IMR-90 (cell line): ENCODE measurements around the gene AP3B1. TPM values are rescaled to one million over a fixed set of nuclear protein-coding genes. Genes with fewer than 3 reads are reported as not detected.
A peak's percentile ranks its signal among the peaks of the same experiment; 100 is the strongest.

Experiments used
- ATAC-seq: fragments of 200-7000 bp; cut with Tn5 transposase; 2 replicates; pipeline ENCODE4 v1.9.1; 2020; ENCODE audit warnings: low read depth, mild to moderate bottlenecking, moderate library complexity
- BruUV-seq: library from RNA; stranded (reverse); fragments of 400-500 nt; replicated peaks from 2 replicates; lab custom pipeline; 2021; lab: Mats Ljungman, UMichigan
- CTCF ChIA-PET: fragments of 300-600 bp; formaldehyde crosslinking; extraction: SDS; loops from one replicate; lab custom pipeline; 2021; ENCODE audit warnings: antibody characterized with exemption; lab: Yijun Ruan, JAX
- POLR2A ChIA-PET: fragments of 300-600 bp; sonication (Branson Sonifier 250); formaldehyde crosslinking; loops from one replicate; lab custom pipeline; 2022; ENCODE audit warnings: antibody characterized with exemption; ENCODE audit not compliant: unreplicated experiment; lab: Charles Lee
- DNase-seq: peaks from one replicate; pipeline ENCODE4 v3.0.0; 2013
- H2AFZ ChIP-seq: replicated peaks from 2 replicates; pipeline ENCODE3; 2013; ENCODE audit warnings: low read length, mild to moderate bottlenecking; ENCODE audit not compliant: poor library complexity
- H2AK5ac ChIP-seq: 2 replicates; pipeline ENCODE4 v1.6.1; 2013; ENCODE audit warnings: low read depth, low read length, inconsistent platforms
- H2AK9ac ChIP-seq: replicated peaks from 2 replicates; pipeline ENCODE3; 2013; ENCODE audit warnings: mild to moderate bottlenecking, low read depth, low read length, moderate library complexity; ENCODE audit not compliant: poor library complexity
- H2BK120ac ChIP-seq: 2 replicates; pipeline ENCODE4 v1.6.1; 2013; ENCODE audit warnings: low read depth, low read length, inconsistent platforms
- H2BK15ac ChIP-seq: 3 replicates; pipeline ENCODE4 v1.6.1; 2013; ENCODE audit warnings: low read depth, low read length, inconsistent platforms
- H2BK20ac ChIP-seq: 2 replicates; pipeline ENCODE4 v1.6.1; 2013; ENCODE audit warnings: low read depth, mild to moderate bottlenecking, inconsistent platforms, low read length, moderate library complexity
- H2BK5ac ChIP-seq: 2 replicates; pipeline ENCODE4 v1.6.1; 2013; ENCODE audit warnings: mild to moderate bottlenecking, low read depth, low read length, inconsistent platforms; ENCODE audit not compliant: poor library complexity, severe bottlenecking
- H3K14ac ChIP-seq: replicated peaks from 2 replicates; pipeline ENCODE4 v1.6.1; 2013; ENCODE audit warnings: low read depth, low read length, inconsistent platforms
- H3K18ac ChIP-seq: 2 replicates; pipeline ENCODE4 v1.6.1; 2013; ENCODE audit warnings: low read depth, low read length, control low read depth
- H3K23ac ChIP-seq: 2 replicates; pipeline ENCODE4 v1.6.1; 2013; ENCODE audit warnings: low read depth, low read length, inconsistent platforms
- H3K27ac ChIP-seq: 2 replicates; pipeline ENCODE4 v1.5.1; 2013; ENCODE audit warnings: mild to moderate bottlenecking, control low read depth, low read length; ENCODE audit not compliant: insufficient read depth
- H3K27me3 ChIP-seq: 2 replicates; pipeline ENCODE4 v1.6.1; 2013; ENCODE audit warnings: low read length; ENCODE audit not compliant: control insufficient read depth, insufficient read depth
- H3K36me3 ChIP-seq: 2 replicates; pipeline ENCODE4 v1.6.1; 2013; ENCODE audit warnings: low read length, mixed read lengths; ENCODE audit not compliant: control insufficient read depth, insufficient read depth
- H3K4ac ChIP-seq: 2 replicates; pipeline ENCODE4 v1.6.1; 2013; ENCODE audit warnings: low read depth, low read length, inconsistent platforms
- H3K4me1 ChIP-seq: 2 replicates; pipeline ENCODE4 v1.6.1; 2013; ENCODE audit warnings: low read length, mixed read lengths; ENCODE audit not compliant: control insufficient read depth, insufficient read depth
- H3K4me2 ChIP-seq: 2 replicates; pipeline ENCODE4 v1.6.1; 2013; ENCODE audit warnings: low read depth, mild to moderate bottlenecking, control low read depth, low read length, moderate library complexity
- H3K4me3 ChIP-seq: 2 replicates; pipeline ENCODE4 v1.5.1; 2013; ENCODE audit warnings: low read depth, mild to moderate bottlenecking, control low read depth, low read length, moderate library complexity; ENCODE audit not compliant: insufficient read depth
- H3K56ac ChIP-seq: 2 replicates; pipeline ENCODE4 v1.6.1; 2013; ENCODE audit warnings: low read length, inconsistent platforms; ENCODE audit not compliant: insufficient read depth; ENCODE audit errors: extremely low read depth
- H3K79me1 ChIP-seq, 2 experiments: 2 replicates each; pipeline ENCODE4 v1.6.1; 2013; ENCODE audit warnings: low read length in 2 of 2, inconsistent platforms in 1 of 2, low read depth in 1 of 2
- H3K9ac ChIP-seq: 2 replicates; pipeline ENCODE4 v1.6.1; 2013; ENCODE audit warnings: low read depth, low read length, control low read depth
- H3K9me1 ChIP-seq: 2 replicates; pipeline ENCODE4 v1.6.1; 2013; ENCODE audit warnings: low read length, inconsistent platforms; ENCODE audit not compliant: insufficient read depth
- H3K9me3 ChIP-seq: 2 replicates; pipeline ENCODE4 v1.6.1; 2013; ENCODE audit warnings: low read length; ENCODE audit not compliant: control insufficient read depth, insufficient read depth
- H4K20me1 ChIP-seq: 2 replicates; pipeline ENCODE4 v1.6.1; 2013; ENCODE audit warnings: low read length, inconsistent platforms; ENCODE audit not compliant: insufficient read depth
- H4K5ac ChIP-seq: 2 replicates; pipeline ENCODE4 v1.6.1; 2013; ENCODE audit warnings: mild to moderate bottlenecking, low read depth, low read length, control low read depth
- H4K8ac ChIP-seq, 2 experiments: 2 replicates each; pipeline ENCODE4 v1.6.1; 2013; ENCODE audit warnings: low read depth in 2 of 2, low read length in 2 of 2, control low read depth in 1 of 2, inconsistent platforms in 1 of 2
- H4K91ac ChIP-seq: 2 replicates; pipeline ENCODE4 v1.6.1; 2013; ENCODE audit warnings: low read depth, low read length, inconsistent platforms; ENCODE audit not compliant: insufficient read depth
- CHD1 ChIP-seq: IDR thresholded peaks from 2 replicates; pipeline ENCODE4 v1.6.1; 2012; ENCODE audit warnings: low read depth, low read length, improper control_type of control experiment
- CTCF ChIP-seq: conservative IDR thresholded peaks from 2 replicates; pipeline ENCODE4 v1.5.1; 2012; ENCODE audit warnings: mild to moderate bottlenecking, low read depth, low read length, improper control_type of control experiment
- FOS ChIP-seq: fragments of 150-350 bp; IDR thresholded peaks from 2 replicates; pipeline ENCODE4 v1.6.1; 2016; ENCODE audit warnings: low read depth, low read length
- RAD21 ChIP-seq: IDR thresholded peaks from 2 replicates; pipeline ENCODE4 v1.6.1; 2012; ENCODE audit warnings: low read length, improper control_type of control experiment
- USF2 ChIP-seq: fragments of 150-350 bp; IDR thresholded peaks from 2 replicates; pipeline ENCODE4 v1.6.1; 2017; ENCODE audit warnings: mild to moderate bottlenecking, antibody characterized with exemption, low read length, low read depth
- WGBS, 2 experiments: methylation state at CpG; one replicate each; pipeline versions ENCODE4 v1.1.5 to v1.1.7; 2013; ENCODE audit warnings: missing lambda C conversion rate in 2 of 2; ENCODE audit not compliant: insufficient read length in 1 of 2; ENCODE audit errors: extremely low coverage in 2 of 2; 5-methylcytosine and 5-hydroxymethylcytosine counted together
- dilution Hi-C: fragments of 300-500 bp; cut with HindIII; formaldehyde crosslinking; loops from one replicate; pipeline ENCODE4 v1.14.3; 2018; ENCODE audit warnings: low sequenced_read_pairs; ENCODE audit not compliant: unreplicated experiment
- in situ Hi-C: fragments of 300-500 bp; cut with MboI; formaldehyde crosslinking; loops from 3 replicates; pipeline ENCODE4 v1.14.3; 2019; ENCODE audit warnings: low sequenced_read_pairs, inconsistent platforms, mixed read lengths
- intact Hi-C: fragments of 100-400 bp; cut with micrococcal nuclease; formaldehyde crosslinking; loops from 2 replicates; pipeline ENCODE4 v1.10.0; 2022
- polyA plus RNA-seq, 3 experiments: library from polyadenylated mRNA; depleted of rRNA; stranded (reverse); fragments of >200 nt; gene quantifications; 2 replicates each; pipeline ENCODE4 v1.2.3, GENCODE V29; 2012; ENCODE audit warnings: low replicate concordance in 1 of 3
- total RNA-seq: library from RNA; depleted of rRNA; stranded (reverse); fragments of >200 nt; gene quantifications from 2 replicates; pipeline ENCODE4 v1.2.3, GENCODE V29; 2012

Gene AP3B1
- total and polyA plus RNA-seq, 2 of the 4 experiments (the other 2 are of a cell fraction), result 33.1 to 59.0 TPM

- intact Hi-C loops (loop anchor here (1.0 to 10.0 kb wide), 3 partner anchors 233 to 365 kb away; partner anchors contain the start of genes AP3B1 and TBCA), in situ Hi-C loops (no loop called here)
Observed at GRCh38 chr5:78009937-78010527, 284.5 kb downstream of the AP3B1 start.

More at GRCh38 chr5:78009937-78010527, 284.5 kb downstream of the AP3B1 start:
- peak overlapping the region; percentile 91 for H3K23ac ChIP-seq
- no peak overlapping the region for H2AK9ac ChIP-seq
- peak overlapping the region; percentile 73; the same call in 1 of the 2 replicates for H4K5ac ChIP-seq
- peak overlapping the region; percentile 95 for H3K4me2 ChIP-seq
- peak overlapping the region; percentile 91 for H2BK5ac ChIP-seq
- CTCF ChIA-PET, result interaction anchor here (0.8 to 1.6 kb wide), 3 partner anchors 11 to 449 kb away, joined by 3 to 4 read pairs (median 3); no protein-coding TSS in a partner anchor
- H4K8ac ChIP-seq, result peak overlapping the region in 1 of 2 experiments; percentile 73; a peak in 2 of 4 replicates
- TF ChIP-seq RAD21 (0 out of 2 replicates have a peak, but pooled peaks have one; percentile 22), USF2 (0 out of 2 replicates have a peak, but pooled peaks have one; percentile 35), CTCF (peak; percentile 18; the same call in 1 of the 2 replicates), CHD1 (no peak), FOS (0 out of 2 replicates have a peak, but pooled peaks have one; percentile 24)
- H4K91ac ChIP-seq, result peak overlapping the region; percentile 85; the same call in 1 of the 2 replicates
- H3K36me3 ChIP-seq, result no peaks in the 10 kb centered on the region; the same call in 1 of the 2 replicates
- peaks cover 4% of the 10 kb centered on the region for H3K4me1 ChIP-seq
- H3K79me1 ChIP-seq, result no peaks in the 10 kb centered on the region
- H3K9me3 ChIP-seq, result no peaks in the 10 kb centered on the region
- H3K4me3 ChIP-seq, result peak overlapping the region; percentile 27; the same call in 1 of the 2 replicates
- H3K27ac ChIP-seq, result peak overlapping the region; percentile 79
- BruUV-seq, result no TSS peak
- WGBS, 2 experiments, result no CpG with 5 or more reads among the region's 5 CpGs
- dilution Hi-C loops, result no loop called here
- H3K14ac ChIP-seq, result peak overlapping the region; percentile 41
- no peak overlapping the region for H2AFZ ChIP-seq
- DNase-seq (peak; percentile 95), ATAC-seq (peak; percentile 93)
- no peaks in the 10 kb centered on the region for H3K27me3 ChIP-seq
- H3K9me1 ChIP-seq, result no peaks in the 10 kb centered on the region
- H2BK120ac ChIP-seq, result peak overlapping the region; percentile 75
- peak overlapping the region; percentile 81 for H3K4ac ChIP-seq
- POLR2A ChIA-PET, result interaction anchor here (0.6 kb wide), 1 partner anchor 18 kb away, joined by 5 read pairs; no protein-coding TSS in a partner anchor
- H4K20me1 ChIP-seq, result no peaks in the 10 kb centered on the region
- H2AK5ac ChIP-seq, result peak overlapping the region; percentile 71; the same call in 1 of the 2 replicates
- H3K9ac ChIP-seq, result peak overlapping the region; percentile 61; the same call in 1 of the 2 replicates
- peak overlapping the region; percentile 91 for H2BK20ac ChIP-seq
- peak overlapping the region; percentile 61; the same call in 1 of the 3 replicates for H2BK15ac ChIP-seq
- H3K18ac ChIP-seq, result peak overlapping the region; percentile 94
- H3K56ac ChIP-seq, result peak overlapping the region; percentile 79
